BLaER1 treated with 17β-estradiol and CSF1 and Interleukin-3, amounts not matched to agents 10 nM and 100 nM (cell line): ENCODE data around the gene NOXA1.
"Not testable (repeated sequence)": the region's sequence is repeated elsewhere in the genome, so short reads cannot be mapped to it uniquely, and the experiment has no call there.

Experiments used
- H3K27ac ChIP-seq, 11 experiments: shearing (Covaris generic); formaldehyde crosslinking; 2 replicates each; pipeline ENCODE4 v1.8.1; 2022
- H3K27me3 ChIP-seq, 11 experiments: shearing (Covaris generic); formaldehyde crosslinking; 2 replicates each; pipeline ENCODE4 v1.8.1; 2022
- H3K36me3 ChIP-seq, 11 experiments: shearing (Covaris generic); formaldehyde crosslinking; 2 replicates each; pipeline ENCODE4 v1.8.1; 2022
- H3K4me1 ChIP-seq, 10 experiments: shearing (Covaris generic); formaldehyde crosslinking; 2 replicates each; pipeline ENCODE4 v1.8.1; 2022
- H3K4me2 ChIP-seq, 11 experiments: shearing (Covaris generic); formaldehyde crosslinking; 2 replicates each; pipeline ENCODE4 v1.8.1; 2022
- H3K4me3 ChIP-seq, 10 experiments: shearing (Covaris generic); formaldehyde crosslinking; 2 replicates each; pipeline ENCODE4 v1.8.1; 2022
- H3K9ac ChIP-seq, 11 experiments: shearing (Covaris generic); formaldehyde crosslinking; 2 replicates each; pipeline ENCODE4 v1.8.1; 2022
- H3K9me3 ChIP-seq, 11 experiments: shearing (Covaris generic); formaldehyde crosslinking; replicated peaks in 1 of 11; 2 replicates each; pipeline ENCODE4 v1.8.1; 2022
- H4K20me1 ChIP-seq, 11 experiments: shearing (Covaris generic); formaldehyde crosslinking; 2 replicates each; pipeline ENCODE4 v1.8.1; 2022
- Cebpa-rat ChIP-seq, 11 experiments: shearing (Covaris generic); IDR thresholded peaks; 2 replicates each; pipeline ENCODE4 v1.8.1; 2022

The NOXA1 gene

GRCh38 chr9:137406876-137407589, 16.2 kb upstream of the NOXA1 start:
- Histone ChIP-seq H3K4me3 (peak overlapping the region in 8 of 10 experiments; percentile 15 to 59 (median 46); a peak in 13 of 20 replicates), H4K20me1 (peaks cover 31 to 67% (median 65%) of the 10 kb centered on the region in 11 experiments; a peak in 21 of 22 replicates), H3K4me1 (peaks cover 56 to 82% (median 67%) of the 10 kb centered on the region in 10 experiments), H3K27ac (peak overlapping the region in 2 of 11 experiments; percentile 34 to 38; a peak in 3 of 22 replicates), H3K4me2 (peak overlapping the region; percentile 84 to 100 (median 96)), H3K27me3 (peaks cover 0 to 21% (median 14%) of the 10 kb centered on the region in 11 experiments; a peak in 17 of 22 replicates), H3K9me3 (peaks cover 13 to 17% (median 16%) of the 10 kb centered on the region in 11 experiments), H3K36me3 (peaks cover 2 to 17% (median 13%) of the 10 kb centered on the region in 11 experiments; a peak in 16 of 22 replicates), H3K9ac (peak overlapping the region; percentile 31 to 66 (median 56); a peak in 19 of 22 replicates)
- TF ChIP-seq Cebpa-rat (IDR thresholded peaks at IDR 0.05), result no peak

- Histone ChIP-seq H3K9me3 (peaks cover 6 to 10% (median 8%) of the 10 kb centered on the region in 11 experiments; a peak in 21 of 22 replicates), H3K4me1 (peaks cover 64 to 85% (median 74%) of the 10 kb centered on the region in 10 experiments), H3K4me3 (peak overlapping the region in 8 of 10 experiments; percentile 15 to 59 (median 46); a peak in 9 of 20 replicates), H3K4me2 (peak overlapping the region; percentile 84 to 100 (median 96)), H3K27me3 (peaks cover 0 to 21% (median 14%) of the 10 kb centered on the region in 11 experiments; a peak in 17 of 22 replicates), H3K9ac (peak overlapping the region; percentile 31 to 66 (median 56); a peak in 17 of 22 replicates), H3K27ac (peak overlapping the region in 2 of 11 experiments; percentile 34 to 38; a peak in 2 of 22 replicates), H3K36me3 (peaks cover 0 to 10% (median 6%) of the 10 kb centered on the region in 11 experiments; a peak in 7 of 22 replicates), H4K20me1 (peaks cover 31 to 74% (median 70%) of the 10 kb centered on the region in 11 experiments; a peak in 21 of 22 replicates)
- TF ChIP-seq Cebpa-rat (IDR thresholded peaks at IDR 0.05), result no peak
Measured at GRCh38 chr9:137407590-137408300, 15.4 kb upstream of the NOXA1 start.

DNA sequence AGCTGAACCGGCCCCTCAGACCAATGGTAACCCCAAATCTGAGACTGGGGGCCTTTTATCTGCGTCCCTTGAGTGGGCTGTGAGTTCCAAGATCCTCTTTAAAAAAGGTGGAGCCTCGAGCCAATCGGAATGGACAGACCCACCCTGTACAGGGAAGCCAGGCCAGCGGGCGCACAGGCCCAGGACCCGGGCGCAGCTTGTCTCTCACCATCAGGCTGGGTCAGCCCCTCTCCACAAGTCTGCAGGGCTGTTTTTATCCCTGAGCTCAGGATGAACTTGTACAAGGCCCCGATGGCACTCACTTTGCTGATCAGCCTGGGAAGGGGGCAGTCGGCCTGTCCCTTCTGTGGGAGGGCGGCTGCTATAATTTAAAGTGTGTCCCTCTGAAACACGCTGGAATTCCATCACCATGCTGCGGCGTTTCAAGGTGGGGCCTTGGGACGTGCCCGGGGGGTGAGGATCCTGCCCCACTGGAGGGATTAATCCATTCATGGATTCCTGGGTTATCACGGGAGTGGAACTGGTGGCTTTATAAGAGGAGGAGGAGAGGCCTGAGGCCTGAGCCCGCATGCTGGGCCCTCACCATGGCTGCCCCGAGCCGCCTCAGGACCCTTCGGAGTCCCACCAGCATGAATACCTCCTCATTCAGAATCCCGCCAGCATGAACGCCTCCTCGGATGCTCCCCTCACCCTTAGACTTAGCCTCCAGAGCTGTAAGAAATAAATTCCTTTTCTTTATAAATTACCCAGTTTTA, 14.4 kb upstream of the NOXA1 start:
- H3K9me3 ChIP-seq, result no peaks in the 10 kb centered on the region
- TF ChIP-seq Cebpa-rat (IDR thresholded peaks at IDR 0.05), result no peak
- H3K27me3 ChIP-seq, result peaks cover 0 to 21% (median 14%) of the 10 kb centered on the region in 11 experiments; a peak in 17 of 22 replicates
- H3K4me1 ChIP-seq, result peaks cover 74 to 88% (median 85%) of the 10 kb centered on the region in 10 experiments
- H3K27ac ChIP-seq, result peak overlapping the region in 2 of 11 experiments; percentile 9 to 34; a peak in 1 of 22 replicates
- no peak overlapping the region for H3K4me3 ChIP-seq
- H3K4me2 ChIP-seq, result peak overlapping the region; percentile 84 to 100 (median 96); a peak in 21 of 22 replicates
- no peaks in the 10 kb centered on the region for H3K36me3 ChIP-seq
- H3K9ac ChIP-seq, result peak overlapping the region in 4 of 11 experiments; percentile 5 to 31 (median 12); a peak in 2 of 22 replicates
- H4K20me1 ChIP-seq, result peaks cover 31 to 76% (median 73%) of the 10 kb centered on the region in 11 experiments; a peak in 21 of 22 replicates

GRCh38 chr9:137409515-137409914, 13.7 kb upstream of the NOXA1 start:
- Histone ChIP-seq H3K4me1 (peaks cover 81 to 95% (median 91%) of the 10 kb centered on the region in 10 experiments), H3K36me3 (no peaks in the 10 kb centered on the region), H4K20me1 (peaks cover 31 to 77% (median 69%) of the 10 kb centered on the region in 11 experiments; a peak in 21 of 22 replicates), H3K9me3 (no peaks in the 10 kb centered on the region), H3K4me2 (peak overlapping the region; percentile 94 to 100 (median 99); a peak in 17 of 22 replicates), H3K9ac (no peak overlapping the region), H3K4me3 (no peak overlapping the region), H3K27me3 (peaks cover 0 to 21% (median 14%) of the 10 kb centered on the region in 11 experiments; a peak in 17 of 22 replicates), H3K27ac (no peak overlapping the region; a peak in 1 of 22 replicates)
- TF ChIP-seq Cebpa-rat (IDR thresholded peaks at IDR 0.05), result no peak

DNA sequence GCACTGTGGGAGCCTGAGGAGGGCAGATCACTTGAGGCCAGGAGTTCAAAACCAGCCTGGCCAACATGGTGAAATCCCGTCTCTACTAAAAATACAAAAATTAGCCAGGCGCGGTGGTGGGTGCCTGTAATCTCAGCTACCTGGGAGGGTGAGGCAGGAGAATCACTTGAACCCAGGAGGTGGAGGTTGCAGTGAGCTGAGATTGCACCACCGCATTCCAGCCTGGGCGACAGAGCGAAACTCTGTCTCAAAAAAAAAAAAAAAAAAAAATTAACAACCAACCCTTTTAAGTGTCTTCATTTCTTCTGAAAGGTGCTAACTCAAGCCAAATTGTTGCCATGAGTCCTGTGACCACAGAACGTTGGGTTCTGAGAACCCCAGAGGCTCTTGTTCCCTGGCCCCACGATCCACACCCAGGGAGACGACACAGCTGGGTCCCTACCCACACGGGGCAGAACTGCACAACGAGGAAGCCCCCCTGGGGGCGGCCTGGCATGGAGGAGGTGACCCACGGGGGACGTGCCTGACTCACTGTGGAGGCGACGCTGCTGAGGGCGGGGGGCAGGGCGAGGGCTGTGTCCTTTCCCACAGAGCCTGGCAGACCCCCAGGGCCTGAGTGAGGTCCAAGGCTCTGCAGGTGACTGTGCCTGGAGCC, 12.8 kb upstream of the NOXA1 start:
- Histone ChIP-seq H3K4me2 (peak overlapping the region; percentile 94 to 100 (median 99)), H4K20me1 (peaks cover 23 to 77% (median 64%) of the 10 kb centered on the region in 11 experiments; a peak in 21 of 22 replicates), H3K27ac (peak overlapping the region; percentile 23 to 76 (median 63); a peak in 17 of 22 replicates), H3K27me3 (peaks cover 0 to 21% (median 14%) of the 10 kb centered on the region in 11 experiments; a peak in 17 of 22 replicates), H3K4me1 (peaks cover 90 to 98% (median 94%) of the 10 kb centered on the region in 10 experiments), H3K9ac (peak overlapping the region; percentile 39 to 70 (median 63); a peak in 16 of 22 replicates), H3K4me3 (peak overlapping the region in 7 of 10 experiments; percentile 28 to 59 (median 40); a peak in 7 of 20 replicates)
- 0 out of 22 replicates have a peak, but pooled peaks of 1 of the 11 experiments have one; percentile 20 for TF ChIP-seq Cebpa-rat (IDR thresholded peaks at IDR 0.05)
- not testable (repeated sequence) for H3K9me3 ChIP-seq, H3K36me3 ChIP-seq

DNA sequence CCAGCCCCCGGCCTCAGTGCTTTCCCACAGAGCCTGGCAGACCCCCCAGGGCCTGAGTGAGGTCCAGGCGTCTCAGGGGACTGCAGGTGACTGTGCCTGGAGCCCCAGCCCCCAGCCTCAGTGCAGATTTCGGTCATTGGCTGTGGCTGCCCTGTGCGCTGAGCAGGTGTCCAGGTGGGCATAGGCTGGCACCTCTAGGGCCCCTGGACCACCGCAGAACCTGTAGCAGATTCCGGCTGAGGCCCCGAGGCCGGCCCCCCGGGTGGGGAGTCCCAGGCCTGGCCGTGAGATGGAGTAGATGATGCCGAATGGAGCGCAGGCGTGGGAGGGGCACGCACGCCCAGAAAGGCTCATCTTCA, 12.3 kb upstream of the NOXA1 start:
- Histone ChIP-seq H3K9ac (peak overlapping the region; percentile 39 to 70 (median 63); a peak in 19 of 22 replicates), H4K20me1 (peaks cover 20 to 77% (median 62%) of the 10 kb centered on the region in 11 experiments; a peak in 20 of 22 replicates), H3K4me1 (peaks cover 91 to 99% (median 95%) of the 10 kb centered on the region in 10 experiments), H3K4me3 (peak overlapping the region in 8 of 10 experiments; percentile 20 to 59 (median 38); a peak in 12 of 20 replicates), H3K4me2 (peak overlapping the region; percentile 94 to 100 (median 99)), H3K36me3 (no peaks in the 10 kb centered on the region), H3K27ac (peak overlapping the region; percentile 23 to 76 (median 63); a peak in 20 of 22 replicates), H3K27me3 (peaks cover 0 to 21% (median 14%) of the 10 kb centered on the region in 11 experiments; a peak in 17 of 22 replicates), H3K9me3 (no peaks in the 10 kb centered on the region)
- no peak for TF ChIP-seq Cebpa-rat (IDR thresholded peaks at IDR 0.05)

DNA sequence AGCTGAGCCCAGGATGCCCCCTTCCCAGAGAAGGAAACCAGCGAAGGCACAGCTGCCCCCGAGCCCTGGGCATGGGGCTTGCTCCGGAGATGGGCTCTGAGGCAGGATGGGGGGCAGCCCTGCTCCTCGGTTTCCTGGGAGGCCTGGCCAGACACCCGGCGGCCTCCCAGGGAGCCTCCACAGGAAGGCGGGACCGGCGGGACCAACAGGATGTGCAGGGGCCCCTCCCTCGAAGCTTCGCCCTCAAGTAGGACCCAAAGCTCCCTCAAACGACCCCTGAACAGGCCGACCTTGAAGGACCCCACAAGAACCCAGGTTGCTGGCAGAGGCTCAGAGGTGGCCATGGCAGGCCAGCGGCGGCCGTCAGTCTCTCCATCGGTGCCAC, 11.9 kb upstream of the NOXA1 start:
- Histone ChIP-seq H3K9ac (peak overlapping the region; percentile 39 to 70 (median 63); a peak in 19 of 22 replicates), H3K4me2 (peak overlapping the region; percentile 94 to 100 (median 99)), H3K4me1 (peaks cover 90 to 100% (median 98%) of the 10 kb centered on the region in 10 experiments), H3K4me3 (peak overlapping the region in 9 of 10 experiments; percentile 20 to 59 (median 40); a peak in 12 of 20 replicates), H3K36me3 (no peaks in the 10 kb centered on the region), H4K20me1 (peaks cover 16 to 77% (median 61%) of the 10 kb centered on the region in 11 experiments; a peak in 20 of 22 replicates), H3K27me3 (peaks cover 0 to 23% (median 14%) of the 10 kb centered on the region in 11 experiments; a peak in 17 of 22 replicates), H3K9me3 (no peaks in the 10 kb centered on the region), H3K27ac (peak overlapping the region in 10 of 11 experiments; percentile 50 to 76 (median 65); a peak in 20 of 22 replicates)
- TF ChIP-seq Cebpa-rat (IDR thresholded peaks at IDR 0.05), result no peak
